ENCODE results near the gene JAGN1.

The JAGN1 gene

GRCh38 chr3:9935966-9936510 lies 45.6 kb downstream of the JAGN1 start:
- TF ChIP-seq RAD21 (IDR thresholded peaks at IDR 0.05; ENCODE audit: low read depth) (no peak), FOXM1 (IDR thresholded peaks at IDR 0.05; ENCODE audit: borderline replicate concordance, low read depth) (no peak)

GRCh38 chr3:9937486-9938238 lies 47.3 kb downstream of the JAGN1 start:
- TF ChIP-seq ZBTB7A (IDR thresholded peaks at IDR 0.05; ENCODE audit: low read depth) (no peak), TCF12 (IDR thresholded peaks at IDR 0.05; ENCODE audit: low read depth) (no peak), FOXM1 (IDR thresholded peaks at IDR 0.05; ENCODE audit: borderline replicate concordance, low read depth) (no peak), USF1 (IDR thresholded peaks at IDR 0.05) (no peak), MAX (IDR thresholded peaks at IDR 0.05) (no peak), CREB1 (IDR thresholded peaks at IDR 0.05; ENCODE audit: low read depth) (no peak), REST (IDR thresholded peaks at IDR 0.05; ENCODE audit: low read depth) (no peak), EGR1 (IDR thresholded peaks at IDR 0.05) (no peak), CEBPB (IDR thresholded peaks at IDR 0.05) (no peak), YY1 (IDR thresholded peaks at IDR 0.05; ENCODE audit: low read depth) (no peak), RAD21 (IDR thresholded peaks at IDR 0.05; ENCODE audit: low read depth) (no peak)

- TF ChIP-seq TEAD4 (IDR thresholded peaks at IDR 0.05) (no peak), TCF12 (IDR thresholded peaks at IDR 0.05; ENCODE audit: low read depth) (no peak), REST (IDR thresholded peaks at IDR 0.05; ENCODE audit: low read depth) (no peak), EGR1 (IDR thresholded peaks at IDR 0.05) (no peak), CREB1 (IDR thresholded peaks at IDR 0.05; ENCODE audit: low read depth) (no peak), NFIC (IDR thresholded peaks at IDR 0.05) (no peak), CEBPB (IDR thresholded peaks at IDR 0.05) (no peak), FOXM1 (IDR thresholded peaks at IDR 0.05; ENCODE audit: borderline replicate concordance, low read depth) (no peak), ZBTB7A (IDR thresholded peaks at IDR 0.05; ENCODE audit: low read depth) (no peak), USF1 (IDR thresholded peaks at IDR 0.05) (no peak), RAD21 (IDR thresholded peaks at IDR 0.05; ENCODE audit: low read depth) (no peak), EP300 (IDR thresholded peaks at IDR 0.05; ENCODE audit: borderline replicate concordance) (no peak), MAX (IDR thresholded peaks at IDR 0.05) (no peak), TAF1 (IDR thresholded peaks at IDR 0.05; ENCODE audit: low read depth) (no peak), YY1 (IDR thresholded peaks at IDR 0.05; ENCODE audit: low read depth) (no peak)
Observed at GRCh38 chr3:9938966-9939365, 48.6 kb downstream of the JAGN1 start.

- TF ChIP-seq TEAD4 (IDR thresholded peaks at IDR 0.05) (no peak), FOXM1 (IDR thresholded peaks at IDR 0.05; ENCODE audit: borderline replicate concordance, low read depth) (no peak), TAF1 (IDR thresholded peaks at IDR 0.05; ENCODE audit: low read depth) (no peak), CEBPB (IDR thresholded peaks at IDR 0.05) (no peak), CREB1 (IDR thresholded peaks at IDR 0.05; ENCODE audit: low read depth) (no peak), MAX (IDR thresholded peaks at IDR 0.05) (no peak), YY1 (IDR thresholded peaks at IDR 0.05; ENCODE audit: low read depth) (no peak), REST (IDR thresholded peaks at IDR 0.05; ENCODE audit: low read depth) (no peak), RAD21 (IDR thresholded peaks at IDR 0.05; ENCODE audit: low read depth) (no peak), EP300 (IDR thresholded peaks at IDR 0.05; ENCODE audit: borderline replicate concordance) (no peak), USF1 (IDR thresholded peaks at IDR 0.05) (no peak), EGR1 (IDR thresholded peaks at IDR 0.05) (no peak), NFIC (IDR thresholded peaks at IDR 0.05) (no peak), ZBTB7A (IDR thresholded peaks at IDR 0.05; ENCODE audit: low read depth) (no peak), TCF12 (IDR thresholded peaks at IDR 0.05; ENCODE audit: low read depth) (no peak)
Observed at GRCh38 chr3:9940746-9941145, 50.3 kb downstream of the JAGN1 start.

Data from Ishikawa (cell line).